Smooth muscle cell of the brain vasculature (primary cell): ENCODE results near the gene NMNAT2.

Experiments used
- DNase-seq: peaks from one replicate; pipeline ENCODE4 v3.0.0-alpha.2; 2012; ENCODE audit warnings: low read depth, low spot score

Gene NMNAT2

GRCh38 chr1:183214021-183214970, 203.9 kb downstream of the NMNAT2 start:
- no peak for DNase-seq

GRCh38 chr1:183212870-183213269, 205.3 kb downstream of the NMNAT2 start:
- no peak for DNase-seq

- no peak for DNase-seq
Measured at GRCh38 chr1:183210681-183211080, 207.5 kb downstream of the NMNAT2 start.

GRCh38 chr1:183209533-183210158, 208.5 kb downstream of the NMNAT2 start:
- DNase-seq: no peak

- DNase-seq: no peak
Measured at GRCh38 chr1:183206538-183207122, 211.6 kb downstream of the NMNAT2 start.

- DNase-seq: no peak
Measured at GRCh38 chr1:183205196-183205781, 212.9 kb downstream of the NMNAT2 start.

DNA sequence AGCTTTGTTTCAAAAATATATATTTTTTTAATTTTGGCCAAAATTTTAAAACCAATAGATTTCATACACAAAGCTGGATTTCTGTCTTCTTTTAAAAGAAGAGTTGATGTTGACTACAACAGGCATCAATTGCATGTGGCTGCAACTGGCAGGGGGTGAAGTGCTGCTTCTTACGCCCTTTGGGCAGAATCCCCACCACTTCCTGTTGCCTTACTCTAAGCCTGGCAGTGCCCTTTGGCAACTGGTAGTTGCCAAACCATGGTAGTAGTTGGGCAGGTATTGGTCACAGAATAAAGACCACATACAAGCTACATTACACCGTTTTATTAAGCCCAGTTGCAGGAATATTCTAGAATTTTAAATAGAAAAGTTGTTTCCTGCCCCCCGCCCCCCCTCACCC, 215.1 kb downstream of the NMNAT2 start:
- no peak for DNase-seq

GRCh38 chr1:183200451-183200850, 217.7 kb downstream of the NMNAT2 start:
- no peak for DNase-seq

DNA sequence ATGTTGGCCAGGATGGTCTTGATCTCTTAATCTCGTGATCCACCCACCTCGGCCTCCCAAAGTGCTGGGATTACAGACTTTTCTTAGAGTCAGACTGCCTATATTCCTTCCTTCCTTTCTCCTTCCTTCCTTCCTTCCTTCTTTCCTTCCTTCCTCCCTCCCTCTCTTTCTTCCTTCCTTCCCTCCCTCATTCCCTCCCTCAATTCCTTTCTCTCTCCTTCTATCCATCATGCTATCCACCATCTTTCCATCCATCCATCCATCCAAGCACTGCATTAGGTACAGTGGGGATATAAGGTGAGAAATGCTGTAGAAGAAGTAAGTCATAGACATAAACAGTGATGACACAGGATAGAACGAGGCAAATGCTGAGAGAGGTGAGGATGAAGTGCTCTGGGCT, 218.9 kb downstream of the NMNAT2 start:
- no peak for DNase-seq

GRCh38 chr1:183198463-183198862, 219.7 kb downstream of the NMNAT2 start:
- DNase-seq: no peak
